GM12874 (cell line): Measurements from ENCODE around the gene MTF2.

ENCODE experiments used
- CTCF ChIP-seq: IDR thresholded peaks from 2 replicates; pipeline ENCODE4 v1.5.1; 2011; ENCODE audit warnings: low read depth, mild to moderate bottlenecking, control low read depth, low read length, moderate library complexity; ENCODE audit not compliant: insufficient read depth

The MTF2 gene

GRCh38 chr1:93179886-93180722 is 101.0 kb downstream of the MTF2 start, which contains the start of gene TMED5:
TMED5 (minus strand) TSS chr1:93180413; CDS start chr1:93180242, 171 bp downstream.
- TF ChIP-seq CTCF = 0 out of 2 replicates have a peak, but pooled peaks have one; percentile 9

GRCh38 chr1:93180723-93181613 is 101.9 kb downstream of the MTF2 start, which contains the start of gene CCDC18:
CCDC18 (plus strand) TSS chr1:93180724; CDS start chr1:93183362, 2,638 bp downstream.
- TF ChIP-seq CTCF = no peak

GRCh38 chr1:93186667-93187066 is 107.6 kb downstream of the MTF2 start:
- TF ChIP-seq CTCF = no peak
